H1 (cell line): ENCODE data around the gene TRDMT1. TPM values are rescaled to one million over a fixed set of nuclear protein-coding genes. Genes with fewer than 3 reads are reported as not detected.

Experiments
- CTCF ChIA-PET: fragments of 300-600 bp; sonication (Branson Sonifier 250); formaldehyde crosslinking; loops from one replicate; lab custom pipeline; 2021; ENCODE audit not compliant: partially characterized antibody; lab: Charles Lee
- POLR2A ChIA-PET: fragments of 300-600 bp; sonication (Branson Sonifier 250); formaldehyde crosslinking; loops from one replicate; lab custom pipeline; 2021; ENCODE audit warnings: inconsistent platforms; ENCODE audit not compliant: partially characterized antibody; lab: Charles Lee
- DNase-seq, 2 experiments: peaks; one replicate each; pipeline versions ENCODE4 v3.0.0 to v3.0.0-alpha.2; 2010 to 2022; ENCODE audit warnings: low spot score in 2 of 2, low read depth in 1 of 2, mixed read lengths in 1 of 2
- FAIRE-seq: peaks from 2 replicates; lab custom pipeline; 2011; peaks lifted over from hg19 to GRCh38; lab: Jason Lieb, UNC
- H2AFZ ChIP-seq: 2 replicates; pipeline ENCODE4 v1.8.1; 2012; ENCODE audit warnings: low read length, inconsistent platforms
- H2AK5ac ChIP-seq: 2 replicates; pipeline ENCODE4 v1.6.1; 2013; ENCODE audit warnings: low read depth, low read length
- H2BK120ac ChIP-seq: replicated peaks from 2 replicates; pipeline ENCODE3; 2013; ENCODE audit warnings: low read depth, low read length, inconsistent platforms
- H2BK12ac ChIP-seq: 2 replicates; pipeline ENCODE4 v1.6.1; 2013; ENCODE audit warnings: low read depth, low read length
- H2BK15ac ChIP-seq: 2 replicates; pipeline ENCODE4 v1.6.1; 2013; ENCODE audit warnings: low read length
- H2BK20ac ChIP-seq: 2 replicates; pipeline ENCODE4 v1.6.1; 2013; ENCODE audit warnings: low read length
- H2BK5ac ChIP-seq: 2 replicates; pipeline ENCODE4 v1.6.1; 2013; ENCODE audit warnings: low read depth, low read length
- H3K14ac ChIP-seq: 2 replicates; pipeline ENCODE4 v1.6.1; 2013; ENCODE audit warnings: inconsistent platforms; ENCODE audit not compliant: insufficient read length
- H3K18ac ChIP-seq: 2 replicates; pipeline ENCODE4 v1.6.1; 2013; ENCODE audit warnings: low read length; ENCODE audit errors: extremely low read depth
- H3K23ac ChIP-seq: 2 replicates; pipeline ENCODE4 v1.6.1; 2013; ENCODE audit warnings: inconsistent platforms; ENCODE audit not compliant: insufficient read length
- H3K23me2 ChIP-seq: 2 replicates; pipeline ENCODE4 v1.6.1; 2013; ENCODE audit warnings: low read depth, low read length
- H3K27ac ChIP-seq: 2 replicates; pipeline ENCODE4 v1.6.1; 2011; ENCODE audit warnings: low read depth, low read length, inconsistent platforms
- H3K27me3 ChIP-seq, 4 experiments: replicated peaks in 1 of 4; 1 replicate in 1 of 4; 2 replicates in 3 of 4; pipeline versions ENCODE4 v1.6.1 to v1.8.1; 2011 to 2013; ENCODE audit warnings: low read length in 3 of 4, mild to moderate bottlenecking in 3 of 4, inconsistent platforms in 2 of 4, mixed read lengths in 2 of 4, moderate library complexity in 1 of 4; ENCODE audit not compliant: control insufficient read depth in 3 of 4, insufficient read depth in 3 of 4; ENCODE audit errors: extremely low read depth in 1 of 4
- H3K36me3 ChIP-seq, 4 experiments: 2 replicates each; pipeline versions ENCODE4 v1.6.1 to v1.8.1; 2011 to 2013; ENCODE audit warnings: mild to moderate bottlenecking in 4 of 4, low read length in 3 of 4, moderate library complexity in 2 of 4, control low read depth in 1 of 4, inconsistent platforms in 1 of 4; ENCODE audit not compliant: insufficient read depth in 4 of 4, control insufficient read depth in 2 of 4
- H3K4ac ChIP-seq: replicated peaks from 2 replicates; pipeline ENCODE3; 2013; ENCODE audit warnings: low read length, low read depth, mixed read lengths, inconsistent platforms; ENCODE audit not compliant: insufficient read length
- H3K4me1 ChIP-seq, 4 experiments: replicated peaks in 1 of 4; 1 replicate in 1 of 4; 2 replicates in 3 of 4; pipeline versions ENCODE4 v1.6.1 to v1.8.1; 2011 to 2013; ENCODE audit warnings: low read length in 3 of 4, inconsistent platforms in 2 of 4, mixed read lengths in 1 of 4; ENCODE audit not compliant: insufficient read depth in 4 of 4, control insufficient read depth in 3 of 4
- H3K4me2 ChIP-seq, 2 experiments: 2 replicates each; pipeline versions ENCODE4 v1.6.1 to v1.8.1; 2011 to 2013; ENCODE audit warnings: low read depth in 2 of 2, low read length in 2 of 2, control low read depth in 1 of 2, inconsistent platforms in 1 of 2, mild to moderate bottlenecking in 1 of 2; ENCODE audit not compliant: insufficient read depth in 1 of 2
- H3K4me3 ChIP-seq, 4 experiments: fragments of 200-600, 300-600 bp in 1 of 4; sonication (generic), shearing (Covaris generic), sonication (Bioruptor Twin) in 1 of 4; 2 replicates each; pipeline versions ENCODE4 v1.5.1 to v1.8.1; 2011 to 2016; ENCODE audit warnings: low read length in 4 of 4, low read depth in 3 of 4, control low read depth in 2 of 4, inconsistent platforms in 2 of 4, mild to moderate bottlenecking in 2 of 4, mixed read lengths in 1 of 4, moderate library complexity in 1 of 4; ENCODE audit not compliant: insufficient read depth in 2 of 4; ENCODE audit errors: extremely low read depth in 1 of 4
- H3K56ac ChIP-seq: replicated peaks from 2 replicates; pipeline ENCODE3; 2013; ENCODE audit warnings: low read depth, mild to moderate bottlenecking, mixed read lengths, low read length, inconsistent platforms; ENCODE audit not compliant: insufficient read length
- H3K79me1 ChIP-seq: 2 replicates; pipeline ENCODE4 v1.6.1; 2013; ENCODE audit warnings: low read depth, low read length, control low read depth
- H3K79me2 ChIP-seq, 2 experiments: 2 replicates each; pipeline versions ENCODE4 v1.6.1 to v1.8.1; 2012 to 2013; ENCODE audit warnings: low read length in 2 of 2, mild to moderate bottlenecking in 2 of 2, inconsistent platforms in 1 of 2; ENCODE audit not compliant: insufficient read depth in 2 of 2, control insufficient read depth in 1 of 2
- H3K9ac ChIP-seq, 4 experiments: replicated peaks in 1 of 4; 1 replicate in 1 of 4; 2 replicates in 3 of 4; pipeline versions ENCODE4 v1.6.1 to v1.8.1; 2011 to 2013; ENCODE audit warnings: low read depth in 3 of 4, low read length in 3 of 4, control low read depth in 2 of 4, mild to moderate bottlenecking in 2 of 4, moderate library complexity in 2 of 4, inconsistent platforms in 1 of 4; ENCODE audit errors: extremely low read depth in 1 of 4
- H3K9me3 ChIP-seq, 2 experiments: 2 replicates each; pipeline versions ENCODE4 v1.6.1 to v1.8.1; 2012 to 2013; ENCODE audit warnings: mild to moderate bottlenecking in 2 of 2, moderate library complexity in 2 of 2, control low read depth in 1 of 2, inconsistent platforms in 1 of 2, low read depth in 1 of 2, low read length in 1 of 2, mixed read lengths in 1 of 2; ENCODE audit not compliant: insufficient read depth in 2 of 2
- H4K20me1 ChIP-seq, 2 experiments: replicated peaks in 1 of 2; 2 replicates each; pipeline versions ENCODE3 to v1.8.1; 2011 to 2013; ENCODE audit warnings: inconsistent platforms in 2 of 2, low read length in 2 of 2, mild to moderate bottlenecking in 1 of 2; ENCODE audit not compliant: insufficient read depth in 2 of 2, control insufficient read depth in 1 of 2
- H4K5ac ChIP-seq: 2 replicates; pipeline ENCODE4 v1.6.1; 2013; ENCODE audit warnings: low read length, low read depth, mixed read lengths, inconsistent platforms; ENCODE audit not compliant: insufficient read length
- H4K8ac ChIP-seq: 2 replicates; pipeline ENCODE4 v1.8.0; 2013; ENCODE audit warnings: mild to moderate bottlenecking, moderate library complexity, low read length, inconsistent platforms; ENCODE audit not compliant: insufficient read depth; ENCODE audit errors: extremely low read depth
- H4K91ac ChIP-seq: replicated peaks from 2 replicates; pipeline ENCODE3; 2013; ENCODE audit warnings: low read length, mixed read lengths, inconsistent platforms; ENCODE audit not compliant: insufficient read length
- JUN ChIP-seq: IDR thresholded peaks from 2 replicates; pipeline ENCODE4 v1.6.1; 2011; ENCODE audit warnings: low read depth, mild to moderate bottlenecking, improper control_type of control experiment, low read length
- JUND ChIP-seq: IDR thresholded peaks from 2 replicates; pipeline ENCODE4 v1.6.1; 2011; ENCODE audit warnings: mild to moderate bottlenecking, improper control_type of control experiment, low read length
- POLR2A ChIP-seq, 2 experiments: IDR thresholded peaks; 1 replicate in 1 of 2; 2 replicates in 1 of 2; pipeline ENCODE4 v1.6.1; 2011; ENCODE audit warnings: low read depth in 2 of 2, low read length in 2 of 2, mild to moderate bottlenecking in 2 of 2; ENCODE audit errors: control extremely low read depth in 1 of 2
- POU5F1 ChIP-seq: IDR thresholded peaks from 2 replicates; pipeline ENCODE4 v1.6.1; 2011; ENCODE audit warnings: low read depth, mild to moderate bottlenecking, low read length, moderate library complexity
- SIX5 ChIP-seq: IDR thresholded peaks from 2 replicates; pipeline ENCODE4 v1.6.1; 2011; ENCODE audit warnings: mild to moderate bottlenecking, low read depth, low read length
- TAF1 ChIP-seq: IDR thresholded peaks from 2 replicates; pipeline ENCODE4 v1.6.1; 2011; ENCODE audit warnings: mild to moderate bottlenecking, low read depth, low read length
- TBP ChIP-seq: IDR thresholded peaks from 2 replicates; pipeline ENCODE4 v1.6.1; 2011; ENCODE audit warnings: low read depth, low read length, improper control_type of control experiment
- TCF12 ChIP-seq: IDR thresholded peaks from 2 replicates; pipeline ENCODE4 v1.6.1; 2011; ENCODE audit warnings: low read depth, mild to moderate bottlenecking, low read length
- polyA plus RNA-seq, 7 experiments: library from polyadenylated mRNA; depleted of rRNA in 3 of 7; stranded (reverse) in 5 of 7; unstranded in 2 of 7; fragments of >200 nt in 5 of 7; fragments of 200-250 nt in 2 of 7; gene quantifications; 1 replicate in 5 of 7; 2 replicates in 1 of 7; 4 replicates in 1 of 7; pipeline versions ENCODE4 v1.2.1 to v1.2.3, GENCODE V29; 2011 to 2013; ENCODE audit warnings: missing spikeins in 2 of 7, mixed read lengths in 2 of 7
- total RNA-seq: library from RNA; stranded (reverse); fragmentation: NEBNext Ultra II Directional; extraction: Animal tissue kit (Norgen Biotek cat#: 25700); gene quantifications from 2 replicates; pipeline ENCODE4 v1.2.1, GENCODE V29; 2021

Gene TRDMT1
- total and polyA plus RNA-seq, 2 of the 8 experiments (the other 6 are each of a cell fraction or from before 2014, with no cell fraction given): 7.4 to 21.4 TPM

DNA sequence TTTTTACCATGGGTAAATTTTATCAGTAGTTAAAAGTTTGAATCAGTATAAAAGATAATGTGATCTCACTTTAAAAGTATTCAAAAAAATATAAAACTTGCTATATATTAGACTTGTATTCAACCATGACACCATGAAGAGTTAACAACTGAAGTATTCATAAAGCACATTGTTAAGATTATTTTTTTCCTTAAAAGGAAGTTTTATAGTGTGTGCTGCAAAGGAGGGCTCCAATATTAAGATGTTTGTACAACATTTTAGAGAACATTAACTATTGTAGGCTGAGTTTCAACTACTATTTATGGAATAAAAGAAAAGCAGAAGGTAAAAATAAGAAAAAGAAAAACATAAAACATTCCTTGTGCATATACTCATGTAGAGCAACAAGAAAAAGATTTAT, 47.4 kb downstream of the TRDMT1 start:
- no peak overlapping the region for H4K8ac ChIP-seq
- H3K23ac ChIP-seq: no peak overlapping the region
- no peak overlapping the region for H2BK120ac ChIP-seq
- H2BK12ac ChIP-seq: no peak overlapping the region
- no peaks in the 10 kb centered on the region for H3K79me1 ChIP-seq
- no peak overlapping the region for H3K4ac ChIP-seq
- no peak overlapping the region for H3K4me2 ChIP-seq
- H4K5ac ChIP-seq: no peak overlapping the region
- no peak overlapping the region for H2BK20ac ChIP-seq
- no peak overlapping the region for H2BK15ac ChIP-seq
- POLR2A ChIA-PET: no interaction called here
- no peak overlapping the region for H2AK5ac ChIP-seq
- no peaks in the 10 kb centered on the region for H3K23me2 ChIP-seq
- no peak overlapping the region for H4K91ac ChIP-seq
- CTCF ChIA-PET: no interaction called here
- no peaks in the 10 kb centered on the region for H3K79me2 ChIP-seq
- H3K4me3 ChIP-seq: no peak overlapping the region
- H3K18ac ChIP-seq: no peak overlapping the region
- H3K4me1 ChIP-seq: no peaks in the 10 kb centered on the region
- FAIRE-seq (no peak), DNase-seq (no peak)
- H2AFZ ChIP-seq: no peak overlapping the region
- no peak overlapping the region for H3K56ac ChIP-seq
- TF ChIP-seq JUN: no peak
- TF ChIP-seq SIX5: no peak
- no peak for TF ChIP-seq TAF1
- no peak for TF ChIP-seq TBP
- no peak for TF ChIP-seq POLR2A (IDR thresholded peaks at IDR 0.05; ENCODE audit: control extremely low read depth in 1 of 2, low read depth in 2 of 2, low read length in 2 of 2)
- no peak for TF ChIP-seq POU5F1
- no peak for TF ChIP-seq JUND
- no peak for TF ChIP-seq TCF12
- no peak overlapping the region for H3K27ac ChIP-seq
- H2BK5ac ChIP-seq: no peak overlapping the region
- H3K9ac ChIP-seq: no peak overlapping the region
- H4K20me1 ChIP-seq: no peaks in the 10 kb centered on the region
- H3K9me3 ChIP-seq: no peaks in the 10 kb centered on the region
- no peaks in the 10 kb centered on the region for H3K36me3 ChIP-seq
- no peak overlapping the region for H3K14ac ChIP-seq
- H3K27me3 ChIP-seq: no peaks in the 10 kb centered on the region
